IMR-90 (cell line): Measurements from ENCODE around the gene EPHA6.

Source experiments
- CEBPB ChIP-seq: IDR thresholded peaks from 2 replicates; pipeline ENCODE4 v1.6.1; 2012; ENCODE audit warnings: low read depth, low read length, improper control_type of control experiment
- MAFK ChIP-seq: IDR thresholded peaks from 2 replicates; pipeline ENCODE4 v1.6.1; 2012; ENCODE audit warnings: low read depth, low read length, improper control_type of control experiment
- MAZ ChIP-seq: IDR thresholded peaks from 2 replicates; pipeline ENCODE4 v1.6.1; 2012; ENCODE audit warnings: low read depth, mild to moderate bottlenecking, low read length, improper control_type of control experiment, moderate library complexity, borderline replicate concordance
- RAD21 ChIP-seq: IDR thresholded peaks from 2 replicates; pipeline ENCODE4 v1.6.1; 2012; ENCODE audit warnings: low read length, improper control_type of control experiment
- RFX5 ChIP-seq: IDR thresholded peaks from 2 replicates; pipeline ENCODE4 v1.8.0; 2012; ENCODE audit warnings: low read depth, mild to moderate bottlenecking, low read length, moderate library complexity
- SMC3 ChIP-seq: fragments of 150-350 bp; IDR thresholded peaks from 2 replicates; pipeline ENCODE4 v1.6.1; 2016; ENCODE audit warnings: low read depth, mild to moderate bottlenecking, antibody characterized with exemption, low read length, moderate library complexity
- TF ChIP-seq, protein P1 (sequence below): conservative IDR thresholded peaks from 2 replicates; pipeline ENCODE4 v1.5.1; 2012; ENCODE audit warnings: mild to moderate bottlenecking, low read depth, low read length, improper control_type of control experiment
- TF ChIP-seq, protein P2 (sequence below): fragments of 150-350 bp; IDR thresholded peaks from 2 replicates; pipeline ENCODE4 v1.6.1; 2017; ENCODE audit warnings: mild to moderate bottlenecking, antibody characterized with exemption, low read length, low read depth

DNA sequence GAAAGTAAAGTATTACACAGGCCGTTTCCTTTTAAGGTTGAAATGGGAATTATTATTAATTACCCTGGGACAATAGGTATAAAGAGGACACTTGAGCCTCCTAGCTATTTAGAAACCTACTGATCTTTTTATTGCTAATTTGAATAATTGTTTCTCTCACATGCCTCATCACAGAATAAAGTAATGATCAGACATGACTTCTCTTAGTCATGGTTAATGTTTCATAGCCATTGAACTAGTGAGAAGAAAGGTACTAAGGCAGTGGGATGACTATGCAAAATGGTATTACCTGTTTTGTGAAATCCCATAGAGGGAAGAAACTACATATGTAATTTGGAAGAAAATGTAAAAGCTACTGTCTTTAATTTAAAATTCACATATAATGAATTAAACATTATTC, 85.6 kb downstream of the EPHA6 start:
- TF ChIP-seq, protein P1, sequence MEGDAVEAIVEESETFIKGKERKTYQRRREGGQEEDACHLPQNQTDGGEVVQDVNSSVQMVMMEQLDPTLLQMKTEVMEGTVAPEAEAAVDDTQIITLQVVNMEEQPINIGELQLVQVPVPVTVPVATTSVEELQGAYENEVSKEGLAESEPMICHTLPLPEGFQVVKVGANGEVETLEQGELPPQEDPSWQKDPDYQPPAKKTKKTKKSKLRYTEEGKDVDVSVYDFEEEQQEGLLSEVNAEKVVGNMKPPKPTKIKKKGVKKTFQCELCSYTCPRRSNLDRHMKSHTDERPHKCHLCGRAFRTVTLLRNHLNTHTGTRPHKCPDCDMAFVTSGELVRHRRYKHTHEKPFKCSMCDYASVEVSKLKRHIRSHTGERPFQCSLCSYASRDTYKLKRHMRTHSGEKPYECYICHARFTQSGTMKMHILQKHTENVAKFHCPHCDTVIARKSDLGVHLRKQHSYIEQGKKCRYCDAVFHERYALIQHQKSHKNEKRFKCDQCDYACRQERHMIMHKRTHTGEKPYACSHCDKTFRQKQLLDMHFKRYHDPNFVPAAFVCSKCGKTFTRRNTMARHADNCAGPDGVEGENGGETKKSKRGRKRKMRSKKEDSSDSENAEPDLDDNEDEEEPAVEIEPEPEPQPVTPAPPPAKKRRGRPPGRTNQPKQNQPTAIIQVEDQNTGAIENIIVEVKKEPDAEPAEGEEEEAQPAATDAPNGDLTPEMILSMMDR: no peak
- TF ChIP-seq RAD21 (no peak), MAZ (no peak), SMC3 (no peak), CEBPB (no peak), MAFK (no peak), RFX5 (no peak)
- TF ChIP-seq, protein P2, sequence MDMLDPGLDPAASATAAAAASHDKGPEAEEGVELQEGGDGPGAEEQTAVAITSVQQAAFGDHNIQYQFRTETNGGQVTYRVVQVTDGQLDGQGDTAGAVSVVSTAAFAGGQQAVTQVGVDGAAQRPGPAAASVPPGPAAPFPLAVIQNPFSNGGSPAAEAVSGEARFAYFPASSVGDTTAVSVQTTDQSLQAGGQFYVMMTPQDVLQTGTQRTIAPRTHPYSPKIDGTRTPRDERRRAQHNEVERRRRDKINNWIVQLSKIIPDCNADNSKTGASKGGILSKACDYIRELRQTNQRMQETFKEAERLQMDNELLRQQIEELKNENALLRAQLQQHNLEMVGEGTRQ: no peak
